ENCODE measurements around the gene RAPGEF3.

RAPGEF3 gene

GRCh38 chr12:47789712-47790489 lies 31.2 kb upstream of the RAPGEF3 start:
- DNase-seq (ENCODE audit: low spot score), result no peak

- DNase-seq (ENCODE audit: low spot score), result no peak
Observed at GRCh38 chr12:47789141-47789540, 30.5 kb upstream of the RAPGEF3 start.

- DNase-seq (ENCODE audit: low spot score), result no peak
Observed at GRCh38 chr12:47787596-47788319, 29.1 kb upstream of the RAPGEF3 start.

GRCh38 chr12:47786662-47787280 lies 28.1 kb upstream of the RAPGEF3 start:
- no peak for DNase-seq (ENCODE audit: low spot score)

GRCh38 chr12:47785887-47786661 lies 27.4 kb upstream of the RAPGEF3 start:
- no peak for DNase-seq (ENCODE audit: low spot score)

GRCh38 chr12:47785036-47785886 lies 26.6 kb upstream of the RAPGEF3 start:
- DNase-seq (ENCODE audit: low spot score), result no peak

GRCh38 chr12:47783821-47784819 lies 25.4 kb upstream of the RAPGEF3 start:
- DNase-seq (ENCODE audit: low spot score), result no peak

- no peak for DNase-seq (ENCODE audit: low spot score)
Observed at GRCh38 chr12:47783024-47783755, 24.5 kb upstream of the RAPGEF3 start.

- no peak for DNase-seq (ENCODE audit: low spot score)
Observed at GRCh38 chr12:47782372-47782770, 23.7 kb upstream of the RAPGEF3 start.

GRCh38 chr12:47781479-47782371 lies 23.0 kb upstream of the RAPGEF3 start:
- peak; percentile 36 for DNase-seq (ENCODE audit: low spot score)

GRCh38 chr12:47779943-47780504 lies 21.3 kb upstream of the RAPGEF3 start:
- DNase-seq (ENCODE audit: low spot score), result no peak

GRCh38 chr12:47779301-47779942 lies 20.7 kb upstream of the RAPGEF3 start:
- DNase-seq (ENCODE audit: low spot score), result peak; percentile 77

- no peak for DNase-seq (ENCODE audit: low spot score)
Observed at GRCh38 chr12:47778881-47779280, 20.2 kb upstream of the RAPGEF3 start.

GRCh38 chr12:47777741-47778558 lies 19.3 kb upstream of the RAPGEF3 start:
- peak; percentile 78 for DNase-seq (ENCODE audit: low spot score)

GRCh38 chr12:47777151-47777550 lies 18.5 kb upstream of the RAPGEF3 start:
- no peak for DNase-seq (ENCODE audit: low spot score)

GRCh38 chr12:47776471-47777143 lies 17.9 kb upstream of the RAPGEF3 start:
- no peak for DNase-seq (ENCODE audit: low spot score)
